ENCODE data around the gene MAN1C1.

MAN1C1 gene

GRCh38 chr1:25614501-25615171 is 2.0 kb upstream of the MAN1C1 start:
- CTCF ChIA-PET: interaction anchor here (1.0 to 1.4 kb wide), 3 partner anchors 28 to 77 kb away, joined by 3 to 4 read pairs (median 4); no protein-coding TSS in a partner anchor
- peaks cover 13% of the 10 kb centered on the region for H3K36me3 Mint-ChIP-seq
- no peak overlapping the region for H3K4me3 Mint-ChIP-seq
- H3K27ac Mint-ChIP-seq: no peak overlapping the region
- H3K27me3 Mint-ChIP-seq: peaks cover 62% of the 10 kb centered on the region
- no peak for DNase-seq
- no peaks in the 10 kb centered on the region for H3K9me3 Mint-ChIP-seq
- H3K4me1 Mint-ChIP-seq: peaks cover 42% of the 10 kb centered on the region

GRCh38 chr1:25615172-25615541 is 1.4 kb upstream of the MAN1C1 start:
- no peak for DNase-seq
- Mint-ChIP-seq H3K4me3 (peak overlapping the region; percentile 63), H3K27ac (peak overlapping the region; percentile 69), H3K36me3 (peaks cover 19% of the 10 kb centered on the region), H3K27me3 (peaks cover 57% of the 10 kb centered on the region), H3K4me1 (peaks cover 45% of the 10 kb centered on the region), H3K9me3 (no peaks in the 10 kb centered on the region)
- CTCF ChIA-PET: interaction anchor here (1.0 to 1.4 kb wide), 3 partner anchors 27 to 77 kb away, joined by 3 to 4 read pairs (median 4); no protein-coding TSS in a partner anchor

- peak overlapping the region; percentile 20 for H3K27ac Mint-ChIP-seq
- no peak for DNase-seq
- H3K4me1 Mint-ChIP-seq: peaks cover 48% of the 10 kb centered on the region
- CTCF ChIA-PET: interaction anchor here (1.0 to 1.4 kb wide), 2 partner anchors 43 to 77 kb away, joined by 4 read pairs; no protein-coding TSS in a partner anchor
- H3K36me3 Mint-ChIP-seq: peaks cover 23% of the 10 kb centered on the region
- H3K4me3 Mint-ChIP-seq: peak overlapping the region; percentile 63
- peaks cover 57% of the 10 kb centered on the region for H3K27me3 Mint-ChIP-seq
- no peaks in the 10 kb centered on the region for H3K9me3 Mint-ChIP-seq
These were observed 962 bp upstream of the MAN1C1 start for GRCh38 chr1:25615563-25616094.

- Mint-ChIP-seq H3K27me3 (peaks cover 52% of the 10 kb centered on the region), H3K27ac (no peak overlapping the region)
- CTCF ChIA-PET: interaction anchor here (2.2 kb wide), 1 partner anchor 175 kb away, joined by 11 read pairs; no protein-coding TSS in a partner anchor
These were observed 515 bp downstream of the MAN1C1 start for GRCh38 chr1:25616987-25617624.

GRCh38 chr1:25617625-25618432 is 1.2 kb downstream of the MAN1C1 start:
- CTCF ChIA-PET: interaction anchor here (0.7 to 3.5 kb wide), 12 partner anchors 9 to 179 kb away, joined by 3 to 32 read pairs (median 8); no protein-coding TSS in a partner anchor
- peak overlapping the region; percentile 91 for H3K27ac Mint-ChIP-seq
- H3K4me3 Mint-ChIP-seq: peak overlapping the region; percentile 99
- peaks cover 39% of the 10 kb centered on the region for H3K36me3 Mint-ChIP-seq
- peak; percentile 39 for DNase-seq
- peaks cover 66% of the 10 kb centered on the region for H3K4me1 Mint-ChIP-seq
- peaks cover 44% of the 10 kb centered on the region for H3K27me3 Mint-ChIP-seq
- H3K9me3 Mint-ChIP-seq: no peaks in the 10 kb centered on the region

More at GRCh38 chr1:25616987-25617624, 515 bp downstream of the MAN1C1 start:
- Mint-ChIP-seq H3K4me1 (peaks cover 59% of the 10 kb centered on the region), H3K4me3 (peak overlapping the region; percentile 76), H3K9me3 (no peaks in the 10 kb centered on the region), H3K36me3 (peaks cover 35% of the 10 kb centered on the region)
- DNase-seq: peak; percentile 62

GRCh38 chr1:25618433-25618808 is 1.8 kb downstream of the MAN1C1 start:
- CTCF ChIA-PET: interaction anchor here (0.7 to 3.5 kb wide), 18 partner anchors 9 to 192 kb away, joined by 3 to 32 read pairs (median 5); no protein-coding TSS in a partner anchor
- peak overlapping the region; percentile 91 for H3K27ac Mint-ChIP-seq
- peaks cover 44% of the 10 kb centered on the region for H3K36me3 Mint-ChIP-seq
- H3K9me3 Mint-ChIP-seq: no peaks in the 10 kb centered on the region
- no peak for DNase-seq
- peaks cover 40% of the 10 kb centered on the region for H3K27me3 Mint-ChIP-seq
- H3K4me3 Mint-ChIP-seq: peak overlapping the region; percentile 99
- H3K4me1 Mint-ChIP-seq: peaks cover 72% of the 10 kb centered on the region

GRCh38 chr1:25619101-25619890 is 2.7 kb downstream of the MAN1C1 start:
- peaks cover 78% of the 10 kb centered on the region for H3K4me1 Mint-ChIP-seq
- H3K9me3 Mint-ChIP-seq: no peaks in the 10 kb centered on the region
- peaks cover 51% of the 10 kb centered on the region for H3K36me3 Mint-ChIP-seq
- CTCF ChIA-PET: interaction anchor here (1.0 to 3.5 kb wide), 16 partner anchors 8 to 191 kb away, joined by 3 to 32 read pairs (median 6); no protein-coding TSS in a partner anchor
- H3K4me3 Mint-ChIP-seq: peak overlapping the region; percentile 99
- H3K27me3 Mint-ChIP-seq: peaks cover 34% of the 10 kb centered on the region
- peak overlapping the region; percentile 91 for H3K27ac Mint-ChIP-seq
- DNase-seq: peak; percentile 70

GRCh38 chr1:25620211-25620610 is 3.6 kb downstream of the MAN1C1 start:
- Mint-ChIP-seq H3K27me3 (peaks cover 27% of the 10 kb centered on the region), H3K27ac (peak overlapping the region; percentile 91), H3K36me3 (peaks cover 54% of the 10 kb centered on the region), H3K9me3 (no peaks in the 10 kb centered on the region), H3K4me1 (peaks cover 76% of the 10 kb centered on the region), H3K4me3 (peak overlapping the region; percentile 99)
- CTCF ChIA-PET: interaction anchor here (0.8 to 3.5 kb wide), 8 partner anchors 22 to 191 kb away, joined by 3 to 32 read pairs (median 10); no protein-coding TSS in a partner anchor
- DNase-seq: peak; percentile 40

- Mint-ChIP-seq H3K9me3 (peaks cover 1% of the 10 kb centered on the region), H3K27me3 (peaks cover 28% of the 10 kb centered on the region), H3K4me1 (peaks cover 75% of the 10 kb centered on the region), H3K27ac (peak overlapping the region; percentile 91), H3K36me3 (peaks cover 59% of the 10 kb centered on the region), H3K4me3 (peak overlapping the region; percentile 99)
- DNase-seq: no peak
- CTCF ChIA-PET: interaction anchor here (0.8 to 3.5 kb wide), 6 partner anchors 11 to 176 kb away, joined by 3 to 32 read pairs (median 13); no protein-coding TSS in a partner anchor
These were observed 4.2 kb downstream of the MAN1C1 start for GRCh38 chr1:25620701-25621350.

GRCh38 chr1:25621876-25622275 is 5.3 kb downstream of the MAN1C1 start:
- DNase-seq: no peak
- Mint-ChIP-seq H3K27ac (no peak overlapping the region), H3K4me1 (peaks cover 82% of the 10 kb centered on the region), H3K4me3 (peak overlapping the region; percentile 99), H3K9me3 (peaks cover 6% of the 10 kb centered on the region), H3K27me3 (peaks cover 28% of the 10 kb centered on the region), H3K36me3 (peaks cover 70% of the 10 kb centered on the region)
- CTCF ChIA-PET: interaction anchor here (1.5 to 1.7 kb wide), 2 partner anchors 10 to 21 kb away, joined by 7 read pairs; no protein-coding TSS in a partner anchor

GRCh38 chr1:25622531-25622930 is 5.9 kb downstream of the MAN1C1 start:
- CTCF ChIA-PET: interaction anchor here (0.9 to 1.7 kb wide), 3 partner anchors 10 to 75 kb away, joined by 3 to 7 read pairs (median 3); no protein-coding TSS in a partner anchor
- Mint-ChIP-seq H3K36me3 (peaks cover 77% of the 10 kb centered on the region), H3K4me1 (peaks cover 88% of the 10 kb centered on the region), H3K9me3 (peaks cover 6% of the 10 kb centered on the region), H3K27ac (no peak overlapping the region), H3K4me3 (peak overlapping the region; percentile 99), H3K27me3 (peaks cover 33% of the 10 kb centered on the region)
- no peak for DNase-seq

- Mint-ChIP-seq H3K9me3 (peaks cover 6% of the 10 kb centered on the region), H3K4me3 (peak overlapping the region; percentile 50), H3K27me3 (peaks cover 36% of the 10 kb centered on the region), H3K36me3 (peaks cover 80% of the 10 kb centered on the region), H3K27ac (peak overlapping the region; percentile 15), H3K4me1 (peaks cover 89% of the 10 kb centered on the region)
- DNase-seq: no peak
- CTCF ChIA-PET: interaction anchor here (0.9 to 1.7 kb wide), 4 partner anchors 9 to 75 kb away, joined by 3 to 7 read pairs (median 4); no protein-coding TSS in a partner anchor
These were observed 6.4 kb downstream of the MAN1C1 start for GRCh38 chr1:25623007-25623406.

Data from activated naive CD4-positive, alpha-beta T cell treated with anti-CD3 and anti-CD28 coated beads, Interleukin-2, amount 10 ng/mL, durations not matched to agents 7 days and 5 days (primary cell).